ENCODE data around the gene METAP1D. TPM values are rescaled to one million over a fixed set of nuclear protein-coding genes. Genes with fewer than 3 reads are reported as not detected.

METAP1D gene
- total and polyA plus RNA-seq, 2 donors from 2014 or later, result 4.0 to 6.2 TPM

DNA sequence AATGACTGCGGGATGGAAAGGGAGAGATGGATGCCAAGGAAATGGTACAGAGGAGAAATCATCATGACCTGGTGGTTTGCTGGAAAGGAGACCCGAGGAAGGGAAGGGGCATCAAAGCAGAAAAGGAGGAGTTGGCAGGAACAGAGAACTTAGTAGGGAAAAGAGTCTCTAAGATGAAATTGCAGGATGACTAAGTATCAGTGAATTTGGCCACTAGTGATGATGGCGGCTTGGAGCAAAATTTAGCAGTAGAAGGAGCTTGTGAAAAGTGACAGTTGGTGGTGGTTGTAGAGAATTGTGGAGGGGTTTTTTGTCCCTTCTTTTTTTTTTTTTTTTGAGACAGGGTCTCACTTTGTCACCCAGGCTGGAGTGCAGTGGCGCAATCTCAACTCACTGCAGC lies 10.1 kb downstream of the METAP1D start:
- H3K36me3 ChIP-seq (ENCODE audit: control insufficient read depth in 2 of 3, insufficient read depth in 3 of 3, low read length in 3 of 3), result no peaks in the 10 kb centered on the region
- H3K27me3 ChIP-seq (ENCODE audit: control insufficient read depth, insufficient read depth, low read length), result no peaks in the 10 kb centered on the region
- peaks cover 0 to 4% (median 0%) of the 10 kb centered on the region in 3 donors for H3K4me1 ChIP-seq (ENCODE audit: control insufficient read depth in 2 of 3, insufficient read depth in 2 of 3, low read depth in 1 of 3, low read length in 3 of 3)
- no peak overlapping the region for H3K27ac ChIP-seq (ENCODE audit: low read depth in 2 of 2, low read length in 2 of 2)
- no peak overlapping the region for H3K9ac ChIP-seq (ENCODE audit: low read length in 3 of 3)
- intact Hi-C loops (cut with DNase I), result no loop called here
- TF ChIP-seq, protein P1, sequence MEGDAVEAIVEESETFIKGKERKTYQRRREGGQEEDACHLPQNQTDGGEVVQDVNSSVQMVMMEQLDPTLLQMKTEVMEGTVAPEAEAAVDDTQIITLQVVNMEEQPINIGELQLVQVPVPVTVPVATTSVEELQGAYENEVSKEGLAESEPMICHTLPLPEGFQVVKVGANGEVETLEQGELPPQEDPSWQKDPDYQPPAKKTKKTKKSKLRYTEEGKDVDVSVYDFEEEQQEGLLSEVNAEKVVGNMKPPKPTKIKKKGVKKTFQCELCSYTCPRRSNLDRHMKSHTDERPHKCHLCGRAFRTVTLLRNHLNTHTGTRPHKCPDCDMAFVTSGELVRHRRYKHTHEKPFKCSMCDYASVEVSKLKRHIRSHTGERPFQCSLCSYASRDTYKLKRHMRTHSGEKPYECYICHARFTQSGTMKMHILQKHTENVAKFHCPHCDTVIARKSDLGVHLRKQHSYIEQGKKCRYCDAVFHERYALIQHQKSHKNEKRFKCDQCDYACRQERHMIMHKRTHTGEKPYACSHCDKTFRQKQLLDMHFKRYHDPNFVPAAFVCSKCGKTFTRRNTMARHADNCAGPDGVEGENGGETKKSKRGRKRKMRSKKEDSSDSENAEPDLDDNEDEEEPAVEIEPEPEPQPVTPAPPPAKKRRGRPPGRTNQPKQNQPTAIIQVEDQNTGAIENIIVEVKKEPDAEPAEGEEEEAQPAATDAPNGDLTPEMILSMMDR (IDR thresholded peaks at IDR 0.05; ENCODE audit: borderline replicate concordance, extremely low read depth, insufficient read depth), result no peak
- FAIRE-seq (no peak), DNase-seq (no peak)
- no peaks in the 10 kb centered on the region for H3K9me3 ChIP-seq (ENCODE audit: control insufficient read depth in 2 of 3, insufficient read depth in 1 of 3, low read length in 3 of 3)
- no peak overlapping the region for H3K4me3 ChIP-seq (ENCODE audit: low read length in 3 of 3)

DNA sequence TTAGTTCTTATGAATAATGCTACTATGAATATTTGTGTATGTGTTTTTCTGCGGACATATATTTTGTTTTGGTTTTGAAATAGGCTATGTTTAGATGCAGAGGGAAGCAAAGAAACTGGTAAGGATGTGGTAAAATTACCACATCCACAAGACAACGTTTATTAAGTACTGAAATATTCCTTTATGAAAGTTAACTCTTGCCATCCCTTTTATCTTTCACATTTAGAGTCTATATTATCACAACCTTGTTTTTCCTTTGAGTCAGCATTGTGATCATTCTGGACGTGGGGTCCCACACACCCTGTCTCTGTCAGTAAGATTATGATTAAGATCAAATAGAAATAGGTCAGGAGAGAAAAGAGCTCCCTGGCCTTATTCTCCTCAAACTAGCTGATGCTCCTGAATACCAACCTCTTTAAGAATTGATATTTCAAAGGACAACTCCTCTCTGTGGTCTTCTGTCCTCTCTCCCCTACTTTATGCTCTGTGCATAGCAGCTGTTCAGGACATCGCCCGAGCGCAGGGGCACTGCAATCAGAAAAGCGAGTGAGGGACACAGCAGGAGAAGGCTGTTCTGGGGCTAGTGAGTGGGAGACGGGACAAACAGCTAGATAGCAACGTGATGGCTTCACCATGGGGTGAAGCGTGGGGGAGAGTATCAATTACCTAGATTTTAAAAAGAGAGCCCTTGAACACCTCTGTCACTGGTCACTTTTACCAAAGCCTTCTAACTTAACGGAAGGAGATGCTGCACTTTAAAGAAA lies 12.2 kb downstream of the METAP1D start:
- FAIRE-seq (no peak), DNase-seq (peak in 3 of 5 donors; percentile 10 to 32 (median 16))
- no peaks in the 10 kb centered on the region for H3K36me3 ChIP-seq (ENCODE audit: control insufficient read depth in 2 of 3, insufficient read depth in 3 of 3, low read length in 3 of 3)
- H3K27ac ChIP-seq (ENCODE audit: low read depth in 2 of 2, low read length in 2 of 2), result no peak overlapping the region
- no peak overlapping the region for H3K4me3 ChIP-seq (ENCODE audit: low read length in 3 of 3)
- TF ChIP-seq, protein P1 (IDR thresholded peaks at IDR 0.05; ENCODE audit: borderline replicate concordance, extremely low read depth, insufficient read depth), result no peak
- peaks cover 0 to 4% (median 0%) of the 10 kb centered on the region in 3 donors for H3K4me1 ChIP-seq (ENCODE audit: control insufficient read depth in 2 of 3, insufficient read depth in 2 of 3, low read depth in 1 of 3, low read length in 3 of 3)
- H3K9me3 ChIP-seq (ENCODE audit: control insufficient read depth in 2 of 3, insufficient read depth in 1 of 3, low read length in 3 of 3), result no peaks in the 10 kb centered on the region
- H3K27me3 ChIP-seq (ENCODE audit: control insufficient read depth, insufficient read depth, low read length), result no peaks in the 10 kb centered on the region
- intact Hi-C loops (cut with DNase I), result no loop called here
- no peak overlapping the region for H3K9ac ChIP-seq (ENCODE audit: low read length in 3 of 3)

DNA sequence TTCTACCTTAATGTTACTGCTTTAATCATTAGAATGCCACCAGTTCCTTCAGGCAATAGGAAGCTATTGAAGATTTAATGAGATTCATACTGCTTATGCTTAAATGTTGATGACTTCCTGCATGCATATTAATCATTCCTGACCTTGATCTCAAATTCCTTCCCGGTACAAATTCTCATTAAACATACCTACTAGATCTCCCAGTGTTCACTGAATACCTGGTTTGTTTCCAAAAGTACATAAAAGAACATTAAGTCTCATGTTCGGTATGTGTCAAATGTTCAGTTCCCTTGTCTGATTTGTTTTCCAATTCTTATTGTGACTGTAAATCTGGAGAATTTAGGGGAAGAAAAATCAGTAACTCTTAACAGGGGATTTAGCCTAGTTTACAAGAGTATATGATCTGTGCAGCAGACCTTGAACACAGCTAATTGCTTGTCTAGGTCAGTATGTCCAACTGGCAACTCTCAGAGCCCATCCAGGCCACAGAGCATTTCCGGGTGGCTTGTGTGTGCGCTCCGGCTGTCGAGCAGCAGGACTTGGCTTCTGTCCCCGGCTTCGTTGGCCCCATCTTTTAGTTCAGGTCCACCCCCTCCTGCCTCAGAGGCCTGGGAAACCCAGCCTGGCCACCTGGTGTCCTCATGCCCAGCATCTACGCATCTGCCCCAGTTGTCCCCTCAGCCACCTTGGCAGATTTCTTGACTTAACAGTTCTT lies 13.1 kb downstream of the METAP1D start:
- intact Hi-C loops (cut with DNase I), result no loop called here
- Histone ChIP-seq H3K27ac (ENCODE audit: low read depth in 2 of 2, low read length in 2 of 2) (no peak overlapping the region), H3K9me3 (ENCODE audit: control insufficient read depth in 2 of 3, insufficient read depth in 1 of 3, low read length in 3 of 3) (no peaks in the 10 kb centered on the region), H3K4me3 (ENCODE audit: low read length in 3 of 3) (no peak overlapping the region), H3K36me3 (ENCODE audit: control insufficient read depth in 2 of 3, insufficient read depth in 3 of 3, low read length in 3 of 3) (no peaks in the 10 kb centered on the region), H3K27me3 (ENCODE audit: control insufficient read depth, insufficient read depth, low read length) (no peaks in the 10 kb centered on the region), H3K4me1 (ENCODE audit: control insufficient read depth in 2 of 3, insufficient read depth in 2 of 3, low read depth in 1 of 3, low read length in 3 of 3) (peaks cover 0 to 4% (median 0%) of the 10 kb centered on the region in 3 donors), H3K9ac (ENCODE audit: low read length in 3 of 3) (no peak overlapping the region)
- TF ChIP-seq, protein P1 (IDR thresholded peaks at IDR 0.05; ENCODE audit: borderline replicate concordance, extremely low read depth, insufficient read depth), result no peak
- FAIRE-seq (no peak), DNase-seq (peak in 3 of 5 donors; percentile 41 to 62 (median 43))
